Activated CD8-positive, alpha-beta memory T cell treated with anti-CD3 and anti-CD28 coated beads, Interleukin-2, amount 10 ng/mL, durations not matched to agents 7 days and 5 days (primary cell): ENCODE measurements around the gene MYG1. TPM values are rescaled to one million over a fixed set of nuclear protein-coding genes. Genes with fewer than 3 reads are reported as not detected.

Experiments
- ATAC-seq: fragments of 150-1000 bp; cut with Tn5 transposase; one replicate; pipeline ENCODE4 v1.10.0; 2021; ENCODE audit warnings: moderate library complexity
- CTCF ChIA-PET: fragments of 350-600 bp; sonication (Branson Sonifier 250); formaldehyde crosslinking; loops from one replicate; lab custom pipeline; 2021; ENCODE audit warnings: antibody characterized with exemption; lab: Charles Lee
- DNase-seq: peaks from one replicate; pipeline ENCODE4 v3.0.0-alpha.2; 2020
- H3K27ac Mint-ChIP-seq: one replicate; pipeline ENCODE4 v1.8.0; 2021; ENCODE audit warnings: mild to moderate bottlenecking, mixed read lengths
- H3K27me3 Mint-ChIP-seq: one replicate; pipeline ENCODE4 v1.8.0; 2021; ENCODE audit warnings: mixed read lengths
- H3K36me3 Mint-ChIP-seq: one replicate; pipeline ENCODE4 v1.8.0; 2021; ENCODE audit warnings: mild to moderate bottlenecking, mixed read lengths
- H3K4me1 Mint-ChIP-seq: one replicate; pipeline ENCODE4 v1.8.0; 2021; ENCODE audit warnings: mixed read lengths
- H3K4me3 Mint-ChIP-seq: one replicate; pipeline ENCODE4 v1.8.0; 2021; ENCODE audit warnings: mild to moderate bottlenecking, moderate library complexity, mixed read lengths
- H3K9me3 Mint-ChIP-seq: one replicate; pipeline ENCODE4 v1.8.0; 2022; ENCODE audit warnings: low read depth, mixed read lengths
- total RNA-seq, 2 experiments: library from RNA; stranded (reverse); gene quantifications; one replicate each; pipeline ENCODE4 v1.2.3, GENCODE V29; 2021

MYG1 gene
- total RNA-seq, 2 experiments from 2014 or later = 51.7 to 65.5 TPM

DNA sequence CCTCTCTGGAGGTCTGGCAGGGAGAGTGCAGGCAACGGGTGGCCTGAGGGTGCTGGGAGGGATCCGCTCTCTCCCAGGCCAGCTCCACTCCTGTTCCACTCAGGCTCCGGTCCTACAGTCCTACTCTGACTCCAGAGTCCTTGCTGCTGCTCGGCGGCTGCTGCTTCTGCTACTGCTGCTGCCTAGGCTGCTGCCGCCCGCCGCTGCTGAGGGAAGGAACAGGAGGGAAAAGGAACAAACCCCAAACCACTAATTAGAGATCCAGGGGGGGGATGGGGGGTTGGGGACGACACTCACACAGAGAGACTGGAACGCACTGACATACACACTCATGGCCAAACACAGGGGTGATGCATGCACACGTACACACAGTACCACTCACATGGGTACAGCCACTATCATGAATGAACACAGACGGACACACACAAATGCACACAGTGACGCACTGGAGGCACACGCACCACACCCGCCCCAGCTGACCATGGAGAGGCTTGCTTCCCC lies 36.7 kb downstream of the MYG1 start, which contains the start of gene SP7:
TSS of gene SP7 (minus strand) at position 174 of the 501 bp plus-strand sequence. CDS start 708 bp downstream, outside the sequence.
- H3K9me3 Mint-ChIP-seq = no peaks in the 10 kb centered on the region
- no peak within 1 kb of the TSS for H3K27ac Mint-ChIP-seq
- CTCF ChIA-PET = interaction anchor here (1.0 to 3.3 kb wide), 4 partner anchors 9 to 83 kb away, joined by 3 to 21 read pairs (median 6); partner anchors contain the start of gene AAAS
- ATAC-seq (no peak), DNase-seq (no peak)
- H3K27me3 Mint-ChIP-seq = peaks cover 57% of the 10 kb centered on the region
- H3K4me3 Mint-ChIP-seq = no peak within 1 kb of the TSS
- H3K4me1 Mint-ChIP-seq = peaks cover 11% of the 10 kb centered on the region
- H3K36me3 Mint-ChIP-seq = no peaks in the 10 kb centered on the region

- Mint-ChIP-seq H3K27me3 (peaks cover 50% of the 10 kb centered on the region), H3K27ac (no peak overlapping the region), H3K4me1 (peaks cover 13% of the 10 kb centered on the region), H3K4me3 (no peak overlapping the region), H3K9me3 (no peaks in the 10 kb centered on the region), H3K36me3 (no peaks in the 10 kb centered on the region)
- no peak for ATAC-seq
- CTCF ChIA-PET = interaction anchor here (9.0 kb wide), 1 partner anchor 13 kb away, joined by 232 read pairs; the partner anchor contains the start of gene AAAS
- no peak for DNase-seq
These were observed 38.5 kb downstream of the MYG1 start for GRCh38 chr12:53338017-53338416.

DNA sequence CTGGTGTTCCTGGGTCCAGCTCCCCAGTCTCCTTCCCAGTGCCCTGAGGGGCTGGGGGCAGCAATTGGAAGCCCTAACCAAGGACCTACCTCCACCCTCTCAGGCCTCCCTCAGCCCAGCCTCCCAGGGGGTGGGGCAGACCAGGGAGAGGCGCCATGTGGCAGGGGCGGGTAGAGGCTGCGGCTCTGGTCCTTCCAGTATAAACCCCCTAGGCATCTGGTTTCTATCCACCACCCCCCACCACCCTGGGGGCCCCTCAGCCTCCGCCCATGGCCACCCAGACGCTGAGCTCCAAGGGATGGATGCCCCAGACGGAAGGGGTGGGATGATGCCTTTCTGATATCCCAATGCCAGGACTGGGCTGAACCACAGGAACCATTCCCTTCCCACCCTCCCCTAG lies 39.4 kb downstream of the MYG1 start:
- Mint-ChIP-seq H3K4me3 (no peak overlapping the region), H3K4me1 (peaks cover 16% of the 10 kb centered on the region), H3K27me3 (peaks cover 44% of the 10 kb centered on the region), H3K9me3 (no peaks in the 10 kb centered on the region), H3K27ac (no peak overlapping the region), H3K36me3 (no peaks in the 10 kb centered on the region)
- no peak for ATAC-seq
- CTCF ChIA-PET = interaction anchor here (9.0 kb wide), 1 partner anchor 14 kb away, joined by 232 read pairs; the partner anchor contains the start of gene AAAS
- no peak for DNase-seq

DNA sequence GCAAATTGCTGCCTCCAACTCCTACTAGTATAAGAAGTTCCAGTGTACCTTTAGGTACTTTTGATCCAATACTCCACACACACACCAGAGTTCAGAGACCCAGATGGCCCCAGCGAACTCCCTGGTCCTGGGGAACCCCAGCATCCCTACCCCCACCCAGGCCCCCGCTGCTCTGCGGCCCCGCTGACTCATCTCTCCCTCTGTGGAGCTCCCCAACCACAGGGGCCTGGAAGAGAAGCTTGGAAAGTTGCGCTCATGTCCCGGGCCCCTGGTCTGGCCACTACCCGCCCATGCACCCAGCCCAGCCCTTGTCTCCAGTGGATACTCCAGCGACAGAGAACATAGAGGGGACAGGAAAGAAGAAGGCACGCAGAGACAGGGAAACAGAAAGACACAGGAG lies 40.9 kb downstream of the MYG1 start:
- no peak overlapping the region for H3K4me3 Mint-ChIP-seq
- no peak for ATAC-seq
- CTCF ChIA-PET = interaction anchor here (1.4 to 9.0 kb wide), 2 partner anchors 12 to 15 kb away, joined by 9 to 232 read pairs; partner anchors contain the start of gene AAAS
- H3K36me3 Mint-ChIP-seq = no peaks in the 10 kb centered on the region
- peaks cover 44% of the 10 kb centered on the region for H3K27me3 Mint-ChIP-seq
- H3K27ac Mint-ChIP-seq = no peak overlapping the region
- no peaks in the 10 kb centered on the region for H3K9me3 Mint-ChIP-seq
- no peak for DNase-seq
- H3K4me1 Mint-ChIP-seq = peaks cover 26% of the 10 kb centered on the region

- Mint-ChIP-seq H3K4me3 (no peak overlapping the region), H3K27ac (no peak overlapping the region), H3K27me3 (peaks cover 17% of the 10 kb centered on the region), H3K9me3 (no peaks in the 10 kb centered on the region), H3K36me3 (no peaks in the 10 kb centered on the region), H3K4me1 (peaks cover 21% of the 10 kb centered on the region)
- CTCF ChIA-PET = interaction anchor here (2.2 to 9.0 kb wide), 3 partner anchors 9 to 184 kb away, joined by 11 to 232 read pairs (median 21); partner anchors contain the start of gene AAAS
- DNase-seq (no peak), ATAC-seq (no peak)
These were observed 44.0 kb downstream of the MYG1 start for GRCh38 chr12:53343449-53343848.

DNA sequence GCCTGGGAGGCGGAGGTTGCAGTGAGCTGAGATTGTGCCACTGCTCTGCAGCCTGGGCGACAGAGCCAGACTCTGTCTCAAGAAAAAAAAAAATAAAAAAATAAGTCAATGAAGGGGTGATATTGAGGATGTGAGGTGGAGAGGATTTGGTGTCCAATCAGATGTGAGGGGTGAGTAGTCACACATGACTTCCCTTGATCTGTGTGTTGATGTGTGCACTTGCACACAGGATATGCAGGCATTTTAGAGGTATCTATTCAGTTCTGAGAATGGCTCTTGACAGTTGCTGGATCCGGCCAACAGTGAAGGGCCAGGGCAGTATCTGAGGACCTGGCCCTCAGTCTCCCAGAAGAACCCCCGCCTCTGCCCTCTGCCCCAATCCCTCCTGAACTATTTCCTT lies 44.5 kb downstream of the MYG1 start:
- Mint-ChIP-seq H3K9me3 (no peaks in the 10 kb centered on the region), H3K27me3 (peaks cover 15% of the 10 kb centered on the region), H3K4me1 (peaks cover 21% of the 10 kb centered on the region), H3K27ac (peak overlapping the region; percentile 58), H3K36me3 (no peaks in the 10 kb centered on the region), H3K4me3 (peak overlapping the region; percentile 42)
- ATAC-seq (no peak), DNase-seq (no peak)
- CTCF ChIA-PET = interaction anchor here (1.1 to 9.0 kb wide), 16 partner anchors 9 to 184 kb away, joined by 3 to 232 read pairs (median 11); partner anchors contain the start of genes AAAS, MYG1 and SP1

- Mint-ChIP-seq H3K27ac (no peak overlapping the region), H3K9me3 (no peaks in the 10 kb centered on the region), H3K4me1 (peaks cover 21% of the 10 kb centered on the region), H3K27me3 (peaks cover 15% of the 10 kb centered on the region), H3K36me3 (no peaks in the 10 kb centered on the region), H3K4me3 (peak overlapping the region; percentile 42)
- ATAC-seq = peak; percentile 5
- no peak for DNase-seq
- CTCF ChIA-PET = interaction anchor here (0.7 to 9.0 kb wide), 49 partner anchors 8 to 459 kb away, joined by 3 to 232 read pairs (median 6); partner anchors contain the start of genes AAAS, CSAD, MYG1 and PFDN5
These were observed 45.0 kb downstream of the MYG1 start for GRCh38 chr12:53344487-53344823.

DNA sequence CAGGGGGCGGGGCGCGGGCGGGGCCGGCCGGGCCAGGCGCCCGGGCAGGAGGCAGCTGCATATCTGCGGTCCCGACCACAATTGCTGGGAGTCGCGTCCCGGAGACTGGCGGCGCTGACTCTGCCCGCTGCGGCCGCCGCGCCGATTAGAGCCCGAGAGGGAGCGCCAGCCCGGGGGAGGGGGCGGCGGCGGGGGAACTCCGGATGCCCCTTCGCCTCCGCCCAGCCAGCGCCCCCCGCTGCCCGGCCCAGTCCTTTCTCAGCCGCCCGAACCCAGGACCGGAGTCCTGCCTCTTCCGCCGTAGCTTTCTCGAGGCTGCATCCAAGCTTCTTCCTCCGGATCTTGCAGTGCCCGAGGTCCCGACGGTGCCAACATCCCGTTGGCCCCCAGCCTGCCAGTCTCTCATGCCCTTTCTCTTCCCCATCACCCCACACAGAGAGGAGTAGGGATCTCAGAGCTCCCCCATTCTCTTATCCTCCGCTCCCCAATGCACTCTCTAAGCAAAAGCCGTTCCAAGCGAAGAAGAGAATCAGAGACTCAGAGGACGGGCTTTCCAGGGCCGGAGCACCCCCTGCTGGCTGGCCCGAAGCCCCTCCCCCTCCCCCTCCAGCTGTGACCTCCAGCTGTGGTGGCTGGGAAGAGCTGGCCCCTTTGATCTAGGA lies 45.5 kb downstream of the MYG1 start:
- H3K9me3 Mint-ChIP-seq = no peaks in the 10 kb centered on the region
- H3K27ac Mint-ChIP-seq = peak overlapping the region; percentile 71
- H3K27me3 Mint-ChIP-seq = peaks cover 12% of the 10 kb centered on the region
- CTCF ChIA-PET = interaction anchor here (0.6 to 9.0 kb wide), 61 partner anchors 8 to 460 kb away, joined by 3 to 232 read pairs (median 5); partner anchors contain the start of genes AAAS, CSAD, ITGB7 and MYG1
- no peaks in the 10 kb centered on the region for H3K36me3 Mint-ChIP-seq
- ATAC-seq (peak; percentile 83), DNase-seq (peak; percentile 82)
- peaks cover 21% of the 10 kb centered on the region for H3K4me1 Mint-ChIP-seq
- peak overlapping the region; percentile 79 for H3K4me3 Mint-ChIP-seq

DNA sequence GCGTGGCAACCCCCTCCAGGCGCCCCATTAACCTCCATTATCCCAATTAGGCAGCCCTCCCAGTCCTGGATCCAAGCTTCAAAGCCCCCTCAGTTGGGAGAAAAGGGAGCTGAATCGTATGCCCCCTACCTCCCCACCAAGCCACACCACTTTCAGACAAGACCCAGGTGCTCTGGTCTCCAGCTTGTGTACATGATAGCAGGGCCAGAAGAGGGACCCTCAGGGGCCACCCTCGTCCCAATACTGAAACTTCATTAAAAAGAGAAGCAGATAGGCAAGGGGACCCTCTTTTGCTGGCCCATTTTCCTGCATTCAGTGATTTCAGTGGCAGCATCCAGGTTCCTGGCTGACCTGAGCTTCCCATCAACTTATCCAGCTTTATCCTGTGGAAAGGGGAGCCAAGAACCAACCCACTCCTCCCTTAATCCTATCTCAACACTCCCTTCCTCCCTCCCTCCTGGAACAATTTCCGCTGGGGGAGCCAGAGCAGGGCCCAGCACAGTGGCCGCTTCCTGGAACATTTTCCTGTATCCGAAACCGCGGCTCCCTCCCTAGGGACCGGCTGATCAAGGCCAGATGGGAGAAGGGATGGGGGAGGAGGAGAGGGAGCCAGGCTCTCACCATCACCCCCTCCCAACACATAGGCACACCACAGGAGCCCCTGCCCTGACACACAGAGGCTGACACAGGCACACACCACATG lies 46.1 kb downstream of the MYG1 start:
- no peaks in the 10 kb centered on the region for H3K9me3 Mint-ChIP-seq
- H3K27ac Mint-ChIP-seq = no peak overlapping the region
- peaks cover 19% of the 10 kb centered on the region for H3K4me1 Mint-ChIP-seq
- CTCF ChIA-PET = interaction anchor here (0.6 to 9.0 kb wide), 56 partner anchors 9 to 460 kb away, joined by 3 to 232 read pairs (median 4); partner anchors contain the start of genes AAAS, CSAD, ITGB7 and MYG1
- ATAC-seq = no peak
- peak overlapping the region; percentile 79 for H3K4me3 Mint-ChIP-seq
- H3K27me3 Mint-ChIP-seq = peaks cover 6% of the 10 kb centered on the region
- H3K36me3 Mint-ChIP-seq = no peaks in the 10 kb centered on the region
- no peak for DNase-seq

DNA sequence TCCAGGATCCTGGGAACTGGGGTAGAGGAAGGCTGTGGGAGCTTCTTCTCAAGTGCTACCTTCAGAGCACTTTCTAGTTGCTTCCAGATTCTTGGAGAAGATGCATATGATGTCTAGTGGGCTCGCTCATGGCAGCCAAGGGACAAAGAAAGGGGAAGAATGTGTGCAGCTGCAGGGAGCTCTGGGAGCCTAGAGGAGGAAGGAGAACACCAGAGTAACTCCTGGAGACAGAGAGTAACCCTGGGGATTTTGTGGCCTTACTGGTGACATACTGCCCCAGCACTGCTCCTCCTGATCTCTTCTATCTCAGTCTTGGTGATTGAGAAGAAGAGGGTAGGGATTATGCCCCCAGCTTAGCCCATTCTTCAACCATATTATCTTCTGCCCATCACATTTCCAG lies 47.0 kb downstream of the MYG1 start:
- CTCF ChIA-PET = interaction anchor here (0.9 to 9.0 kb wide), 7 partner anchors 15 to 132 kb away, joined by 3 to 232 read pairs (median 4); partner anchors contain the start of gene AAAS
- Mint-ChIP-seq H3K9me3 (no peaks in the 10 kb centered on the region), H3K27ac (no peak overlapping the region), H3K4me1 (peaks cover 19% of the 10 kb centered on the region), H3K36me3 (no peaks in the 10 kb centered on the region), H3K27me3 (peaks cover under 1% of the 10 kb centered on the region), H3K4me3 (no peak overlapping the region)
- no peak for DNase-seq
- ATAC-seq = no peak

- no peak overlapping the region for H3K4me3 Mint-ChIP-seq
- H3K9me3 Mint-ChIP-seq = no peaks in the 10 kb centered on the region
- no peaks in the 10 kb centered on the region for H3K27me3 Mint-ChIP-seq
- no peak overlapping the region for H3K27ac Mint-ChIP-seq
- H3K36me3 Mint-ChIP-seq = no peaks in the 10 kb centered on the region
- CTCF ChIA-PET = interaction anchor here (0.8 to 9.8 kb wide), 8 partner anchors 15 to 188 kb away, joined by 3 to 110 read pairs (median 6); partner anchors contain the start of gene AAAS
- peaks cover 22% of the 10 kb centered on the region for H3K4me1 Mint-ChIP-seq
- DNase-seq = no peak
- ATAC-seq = no peak
These were observed 48.4 kb downstream of the MYG1 start for GRCh38 chr12:53347905-53348304.

DNA sequence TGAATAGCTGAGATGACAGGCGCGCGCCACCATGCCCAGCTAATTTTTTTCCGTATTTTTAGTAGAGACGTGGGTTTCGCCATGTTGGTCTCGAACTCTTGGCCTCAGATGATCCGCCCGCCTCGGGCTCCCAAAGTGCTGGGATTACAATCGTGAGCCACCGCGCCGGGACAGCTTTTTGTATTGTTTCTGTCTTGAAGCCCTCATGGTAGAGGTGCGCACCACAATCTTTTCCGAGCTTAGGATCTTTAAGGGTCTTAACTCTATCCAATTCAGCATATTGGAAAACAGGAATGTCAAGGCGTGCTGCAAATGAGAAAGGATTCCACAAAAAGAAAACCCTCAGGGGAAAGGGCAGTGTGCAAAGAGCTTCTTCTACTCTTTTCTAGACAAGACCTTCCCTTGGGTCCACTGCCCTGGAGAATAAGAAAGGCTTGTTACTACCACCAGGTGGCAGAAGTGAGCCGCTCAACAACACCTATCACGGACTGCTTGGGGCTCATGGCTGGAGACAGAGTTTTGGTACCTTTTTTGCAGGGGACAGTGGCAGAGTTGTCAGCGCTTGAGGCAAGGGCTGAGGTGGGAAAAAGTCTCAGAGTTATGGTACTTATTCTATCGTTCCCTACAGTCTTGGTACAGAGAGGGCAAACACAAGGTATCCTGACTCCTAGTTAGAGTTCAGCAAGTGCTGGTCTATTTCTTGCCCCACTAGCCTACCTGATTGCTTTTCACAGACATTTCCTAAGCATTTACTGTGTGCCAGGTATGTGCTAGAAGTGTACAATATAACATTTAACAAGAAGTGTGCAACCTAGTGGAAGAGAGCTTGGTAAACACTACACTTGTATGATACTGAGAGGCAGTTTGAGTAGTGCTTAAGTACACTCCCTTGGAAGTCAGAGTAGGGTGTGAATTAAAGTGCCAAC lies 53.1 kb downstream of the MYG1 start:
- peak; percentile 100 for ATAC-seq
- peak; percentile 90 for DNase-seq
- Mint-ChIP-seq H3K4me3 (no peak overlapping the region), H3K27me3 (no peaks in the 10 kb centered on the region), H3K4me1 (peaks cover 8% of the 10 kb centered on the region), H3K36me3 (no peaks in the 10 kb centered on the region), H3K9me3 (no peaks in the 10 kb centered on the region), H3K27ac (peak overlapping the region; percentile 20)
- CTCF ChIA-PET = interaction anchor here (0.5 to 9.8 kb wide), 43 partner anchors 9 to 276 kb away, joined by 3 to 160 read pairs (median 7); partner anchors contain the start of genes AAAS, AMHR2, ESPL1 and NPFF
